ENCODE measurements around the gene ZFYVE27. TPM values are rescaled to one million over a fixed set of nuclear protein-coding genes. Genes with fewer than 3 reads are reported as not detected.

Gene ZFYVE27
- total and polyA plus RNA-seq, 2 donors from 2014 or later: 23.3 to 34.4 TPM

GRCh38 chr10:97785231-97785630 lies 48.3 kb downstream of the ZFYVE27 start:
- no peak overlapping the region for H3K27ac ChIP-seq (ENCODE audit: low read depth in 2 of 2, low read length in 2 of 2)
- DNase-seq (no peak), FAIRE-seq (no peak)
- no peak for TF ChIP-seq CTCF (IDR thresholded peaks at IDR 0.05; ENCODE audit: borderline replicate concordance, extremely low read depth, insufficient read depth)
- H3K36me3 ChIP-seq (ENCODE audit: control insufficient read depth in 2 of 3, insufficient read depth in 3 of 3, low read length in 3 of 3): no peaks in the 10 kb centered on the region
- H3K9ac ChIP-seq (ENCODE audit: low read length in 3 of 3): no peak overlapping the region
- H3K27me3 ChIP-seq (ENCODE audit: control insufficient read depth, insufficient read depth, low read length): no peaks in the 10 kb centered on the region
- no peak overlapping the region for H3K4me3 ChIP-seq (ENCODE audit: low read length in 3 of 3)
- H3K4me1 ChIP-seq (ENCODE audit: control insufficient read depth in 2 of 3, insufficient read depth in 2 of 3, low read depth in 1 of 3, low read length in 3 of 3): peaks cover 0 to 10% (median 0%) of the 10 kb centered on the region in 3 donors
- H3K9me3 ChIP-seq (ENCODE audit: control insufficient read depth in 2 of 3, insufficient read depth in 1 of 3, low read length in 3 of 3): no peaks in the 10 kb centered on the region
- intact Hi-C loops (cut with DNase I): no loop called here

GRCh38 chr10:97785731-97786130 lies 48.8 kb downstream of the ZFYVE27 start:
- Histone ChIP-seq H3K9me3 (ENCODE audit: control insufficient read depth in 2 of 3, insufficient read depth in 1 of 3, low read length in 3 of 3) (no peaks in the 10 kb centered on the region), H3K36me3 (ENCODE audit: control insufficient read depth in 2 of 3, insufficient read depth in 3 of 3, low read length in 3 of 3) (no peaks in the 10 kb centered on the region), H3K4me3 (ENCODE audit: low read length in 3 of 3) (no peak overlapping the region), H3K27ac (ENCODE audit: low read depth in 2 of 2, low read length in 2 of 2) (no peak overlapping the region), H3K9ac (ENCODE audit: low read length in 3 of 3) (no peak overlapping the region), H3K4me1 (ENCODE audit: control insufficient read depth in 2 of 3, insufficient read depth in 2 of 3, low read depth in 1 of 3, low read length in 3 of 3) (peaks cover 0 to 10% (median 0%) of the 10 kb centered on the region in 3 donors), H3K27me3 (ENCODE audit: control insufficient read depth, insufficient read depth, low read length) (no peaks in the 10 kb centered on the region)
- TF ChIP-seq CTCF (IDR thresholded peaks at IDR 0.05; ENCODE audit: borderline replicate concordance, extremely low read depth, insufficient read depth): no peak
- intact Hi-C loops (cut with DNase I): no loop called here
- FAIRE-seq (no peak), DNase-seq (peak in 1 of 5 donors; percentile 25)

GRCh38 chr10:97788552-97789442 lies 51.9 kb downstream of the ZFYVE27 start:
- intact Hi-C loops (cut with DNase I): no loop called here
- no peaks in the 10 kb centered on the region for H3K27me3 ChIP-seq (ENCODE audit: control insufficient read depth, insufficient read depth, low read length)
- FAIRE-seq: no peak
- no peak for TF ChIP-seq CTCF (IDR thresholded peaks at IDR 0.05; ENCODE audit: borderline replicate concordance, extremely low read depth, insufficient read depth)
- no peaks in the 10 kb centered on the region for H3K36me3 ChIP-seq (ENCODE audit: control insufficient read depth in 2 of 3, insufficient read depth in 3 of 3, low read length in 3 of 3)
- H3K4me3 ChIP-seq (ENCODE audit: low read length in 3 of 3): peak overlapping the region in 1 of 3 donors; percentile 9
- no peak overlapping the region for H3K27ac ChIP-seq (ENCODE audit: low read depth in 2 of 2, low read length in 2 of 2)
- no peak overlapping the region for H3K9ac ChIP-seq (ENCODE audit: low read length in 3 of 3)
- peaks cover 0 to 2% (median 0%) of the 10 kb centered on the region in 3 donors for H3K4me1 ChIP-seq (ENCODE audit: control insufficient read depth in 2 of 3, insufficient read depth in 2 of 3, low read depth in 1 of 3, low read length in 3 of 3)
- H3K9me3 ChIP-seq (ENCODE audit: control insufficient read depth in 2 of 3, insufficient read depth in 1 of 3, low read length in 3 of 3): no peaks in the 10 kb centered on the region
- peak; percentile 35 to 75 (median 56) for DNase-seq
